NB4 (cell line): ENCODE data around the gene ILF3.

Experiments
- CTCF ChIP-seq: IDR thresholded peaks from one replicate; pipeline ENCODE4 v1.5.1; 2012; ENCODE audit warnings: low read depth, low read length
- POLR2A ChIP-seq: IDR thresholded peaks from 2 replicates; pipeline ENCODE4 v1.6.1; 2011; ENCODE audit warnings: mild to moderate bottlenecking; ENCODE audit not compliant: insufficient read length; ENCODE audit errors: extremely low read depth

DNA sequence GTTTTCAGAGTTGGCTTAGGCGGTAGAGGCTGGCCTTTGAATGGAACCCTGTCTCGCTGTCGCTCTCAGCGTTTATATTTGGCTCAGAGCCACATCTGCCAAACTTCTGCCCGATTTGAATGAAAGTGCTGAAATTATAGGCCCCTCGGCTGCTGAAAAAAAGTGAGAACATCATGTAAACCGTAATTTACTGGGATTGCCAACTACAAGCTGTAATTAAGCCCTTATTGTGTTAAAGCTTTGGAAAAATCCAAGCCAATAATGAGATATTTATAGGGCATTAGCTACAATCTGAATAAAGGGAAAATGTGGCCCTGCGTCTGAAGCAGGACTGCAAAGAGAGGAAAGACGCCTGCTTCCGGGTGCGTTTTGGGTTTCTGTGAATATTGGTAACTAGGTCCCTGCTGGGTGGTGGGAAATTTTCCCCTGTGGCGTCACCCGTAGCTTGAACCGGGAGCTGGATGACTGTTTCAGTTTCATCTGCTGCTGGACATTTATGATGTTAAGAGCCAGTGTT, 73.6 kb downstream of the ILF3 start:
- TF ChIP-seq CTCF (no peak), POLR2A (no peak)
